Measurements from ENCODE around the gene PTCSC3. TPM values are rescaled to one million over a fixed set of nuclear protein-coding genes. Genes with fewer than 3 reads are reported as not detected.

PTCSC3 gene
- total and polyA plus RNA-seq, 10 of the 15 experiments (the other 5 are each of a cell fraction or from before 2014, with no cell fraction given) = not detected

- TF ChIP-seq HCFC1 (IDR thresholded peaks at IDR 0.05; ENCODE audit: low read length) = no peak
- no peak for TF ChIP-seq EZH2 (IDR thresholded peaks at IDR 0.05; ENCODE audit: borderline replicate concordance, control insufficient read depth, low read depth, low read length)
- TF ChIP-seq NR2F1 (conservative IDR thresholded peaks at IDR 0.05) = no peak
- TF ChIP-seq IRF5 (IDR thresholded peaks at IDR 0.05; ENCODE audit: borderline replicate concordance) = no peak
- TF ChIP-seq NFYA (IDR thresholded peaks at IDR 0.05; ENCODE audit: borderline replicate concordance, low read depth, low read length) = no peak
- TF ChIP-seq CBFB (IDR thresholded peaks at IDR 0.05; ENCODE audit: low read depth) = no peak
- TF ChIP-seq GABPA (IDR thresholded peaks at IDR 0.05; ENCODE audit: low read depth) = no peak
- TF ChIP-seq MXI1 (IDR thresholded peaks at IDR 0.05; ENCODE audit: low read depth, low read length) = no peak
- TF ChIP-seq SMAD1 (IDR thresholded peaks at IDR 0.05; ENCODE audit: low read depth, partially characterized antibody) = no peak
- no peak for TF ChIP-seq MTA3 (IDR thresholded peaks at IDR 0.05; ENCODE audit: borderline replicate concordance, low read length)
- TF ChIP-seq KAT2A (conservative IDR thresholded peaks at IDR 0.05; ENCODE audit: control insufficient read depth, low read depth, low read length) = no peak
- TF ChIP-seq, protein P1, sequence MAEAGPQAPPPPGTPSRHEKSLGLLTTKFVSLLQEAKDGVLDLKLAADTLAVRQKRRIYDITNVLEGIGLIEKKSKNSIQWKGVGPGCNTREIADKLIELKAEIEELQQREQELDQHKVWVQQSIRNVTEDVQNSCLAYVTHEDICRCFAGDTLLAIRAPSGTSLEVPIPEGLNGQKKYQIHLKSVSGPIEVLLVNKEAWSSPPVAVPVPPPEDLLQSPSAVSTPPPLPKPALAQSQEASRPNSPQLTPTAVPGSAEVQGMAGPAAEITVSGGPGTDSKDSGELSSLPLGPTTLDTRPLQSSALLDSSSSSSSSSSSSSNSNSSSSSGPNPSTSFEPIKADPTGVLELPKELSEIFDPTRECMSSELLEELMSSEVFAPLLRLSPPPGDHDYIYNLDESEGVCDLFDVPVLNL (IDR thresholded peaks at IDR 0.05; ENCODE audit: low read depth, low read length) = no peak
Measured at GRCh38 chr14:36167431-36167830, 9.1 kb downstream of the PTCSC3 start (continued).

- FAIRE-seq (no peak), DNase-seq (ENCODE audit: low read depth, low spot score) (no peak), ATAC-seq (no peak)
- ChIA-PET CTCF (no interaction called here), RAD21 (ENCODE audit: unreplicated experiment) (no interaction called here), SMC1A (ENCODE audit: uncharacterized antibody, unreplicated experiment) (no interaction called here), POLR2A (no interaction called here)
- Histone ChIP-seq H3K4me2 (ENCODE audit: control insufficient read depth, insufficient read depth) (no peak overlapping the region), H3K27ac (ENCODE audit: control insufficient read depth, insufficient read depth) (no peak overlapping the region), H3K9me3 (replicated peaks; ENCODE audit: control insufficient read depth, insufficient read depth, low read length) (no peaks in the 10 kb centered on the region), H4K20me1 (ENCODE audit: control insufficient read depth, insufficient read depth) (no peaks in the 10 kb centered on the region), H3K9ac (ENCODE audit: control insufficient read depth, insufficient read depth, low read length) (no peak overlapping the region), H3K4me3 (no peak overlapping the region), H3K27me3 (replicated peaks in 1 of 2; ENCODE audit: control insufficient read depth in 2 of 2, insufficient read depth in 2 of 2, low read length in 1 of 2) (no peaks in the 10 kb centered on the region; a peak in 1 of 4 replicates), H3K79me2 (ENCODE audit: control insufficient read depth, insufficient read depth, low read length) (no peaks in the 10 kb centered on the region), H3K4me1 (ENCODE audit: control insufficient read depth, insufficient read depth, low read length) (no peaks in the 10 kb centered on the region), H2AFZ (ENCODE audit: control insufficient read depth, low read depth, low read length) (no peak overlapping the region), H3K36me3 (ENCODE audit: control insufficient read depth in 2 of 2, insufficient read depth in 2 of 2, low read length in 1 of 2) (no peaks in the 10 kb centered on the region)
- BruUV-seq (replicated peaks) = no TSS peak
- intact Hi-C loops (cut with micrococcal nuclease; ENCODE audit: unreplicated experiment) = no loop called here
- WGBS (ENCODE audit: insufficient coverage, insufficient replicate concordance, low lambda C conversion rate, missing lambda C conversion rate) = 16% methylated on average over 5 of the region's 5 CpGs
- TF ChIP-seq CHD2 (IDR thresholded peaks at IDR 0.05; ENCODE audit: borderline replicate concordance, low read depth, low read length) = no peak
- no peak for TF ChIP-seq POLR2AphosphoS5 (IDR thresholded peaks at IDR 0.05; ENCODE audit: low read length)
- no peak for TF ChIP-seq ZNF217 (IDR thresholded peaks at IDR 0.05)
- in situ Hi-C loops (cut with MboI) = no loop called here
Measured at GRCh38 chr14:36163451-36163850, 13.1 kb downstream of the PTCSC3 start.
